Vagina (tissue), 2 donors: ENCODE results near the gene S1PR2. TPM values are rescaled to one million over a fixed set of nuclear protein-coding genes. Genes with fewer than 3 reads are reported as not detected.
"Not testable (repeated sequence)": the region's sequence is repeated elsewhere in the genome, so short reads cannot be mapped to it uniquely, and the experiment has no call there.

Source experiments
- DNase-seq, 2 donors: peaks; one replicate each; pipeline ENCODE4 v3.0.0-alpha.2; 2017; ENCODE audit errors: extremely low spot score in 2 of 2
- H3K27ac ChIP-seq: fragments of 200-600 bp; sonication (generic); one replicate; pipeline ENCODE4 v1.5.1; 2019
- H3K27me3 ChIP-seq: fragments of 200-600 bp; sonication (generic); one replicate; pipeline ENCODE4 v1.5.1; 2019
- H3K36me3 ChIP-seq, 2 donors: fragments of 200-600 bp; sonication (generic); one replicate each; pipeline ENCODE4 v1.5.1; 2017 to 2019
- H3K4me1 ChIP-seq: fragments of 200-600 bp; sonication (generic); one replicate; pipeline ENCODE4 v1.5.1; 2019
- H3K4me3 ChIP-seq, 2 donors: fragments of 200-600 bp; sonication (generic); 1 replicate in 1 of 2; 2 replicates in 1 of 2; pipeline ENCODE4 v1.5.1; 2016 to 2019
- H3K9me3 ChIP-seq: fragments of 200-600 bp; sonication (generic); one replicate; pipeline ENCODE4 v1.5.1; 2019
- CTCF ChIP-seq, 3 experiments: fragments of 450-650 bp in 2 of 3; fragments of 200-600 bp in 1 of 3; sonication (generic) in 1 of 3; IDR thresholded peaks; one replicate each; pipeline ENCODE4 v1.5.1; 2017 to 2019; ENCODE audit warnings: antibody characterized with exemption in 3 of 3, mild to moderate bottlenecking in 2 of 3, moderate library complexity in 2 of 3
- POLR2A ChIP-seq, 2 donors: fragments of 450-650 bp; IDR thresholded peaks; one replicate each; pipeline ENCODE4 v1.6.1; 2017; ENCODE audit warnings: antibody characterized with exemption in 2 of 2, mild to moderate bottlenecking in 2 of 2, moderate library complexity in 2 of 2
- POLR2AphosphoS5 ChIP-seq, 2 donors: sonication (generic); formaldehyde crosslinking; IDR thresholded peaks; one replicate each; pipeline ENCODE4 v1.9.0; 2017; ENCODE audit warnings: antibody characterized with exemption in 2 of 2, mild to moderate bottlenecking in 2 of 2, low read depth in 1 of 2; ENCODE audit not compliant: insufficient read depth in 1 of 2
- intact Hi-C: fragments of 100-400 bp; cut with DNase I; formaldehyde crosslinking; loops from one replicate; pipeline ENCODE4 v1.15.1; 2023
- total RNA-seq: library from RNA; depleted of rRNA; stranded (reverse); fragments of >200 nt; gene quantifications from one replicate; pipeline ENCODE4 v1.2.3, GENCODE V29; 2016

S1PR2 gene
- total RNA-seq, 1 donor from 2014 or later: 28.2 TPM

GRCh38 chr19:10238172-10238783 is 7.1 kb upstream of the S1PR2 start:
- H3K9me3 ChIP-seq: no peaks in the 10 kb centered on the region
- no peak for TF ChIP-seq POLR2A (IDR thresholded peaks at IDR 0.05)
- TF ChIP-seq POLR2AphosphoS5 (IDR thresholded peaks at IDR 0.05; ENCODE audit: insufficient read depth in 1 of 2, low read depth in 1 of 2): peak in 1 of 2 donors; percentile 83
- H3K27ac ChIP-seq: peak overlapping the region; percentile 71
- DNase-seq: no peak
- intact Hi-C loops: no loop called here
- no peak overlapping the region for H3K4me3 ChIP-seq
- no peaks in the 10 kb centered on the region for H3K36me3 ChIP-seq
- H3K27me3 ChIP-seq: no peaks in the 10 kb centered on the region
- peaks cover 21% of the 10 kb centered on the region for H3K4me1 ChIP-seq

- Histone ChIP-seq H3K27ac (peak overlapping the region; percentile 71), H3K4me1 (peaks cover 21% of the 10 kb centered on the region), H3K9me3 (no peaks in the 10 kb centered on the region), H3K4me3 (no peak overlapping the region), H3K27me3 (no peaks in the 10 kb centered on the region), H3K36me3 (no peaks in the 10 kb centered on the region)
- no peak for DNase-seq
- TF ChIP-seq CTCF (IDR thresholded peaks at IDR 0.05): no peak
- TF ChIP-seq POLR2AphosphoS5 (IDR thresholded peaks at IDR 0.05; ENCODE audit: insufficient read depth in 1 of 2, low read depth in 1 of 2): no peak
- no peak for TF ChIP-seq POLR2A (IDR thresholded peaks at IDR 0.05)
- intact Hi-C loops: no loop called here
Measured at GRCh38 chr19:10237702-10238101, 6.6 kb upstream of the S1PR2 start.

GRCh38 chr19:10235409-10235808 is 4.3 kb upstream of the S1PR2 start:
- H3K4me3 ChIP-seq, H3K36me3 ChIP-seq, H3K9me3 ChIP-seq, DNase-seq, H3K27ac ChIP-seq, intact Hi-C loops, H3K27me3 ChIP-seq: not testable (repeated sequence)
- peaks cover 30% of the 10 kb centered on the region for H3K4me1 ChIP-seq

- Histone ChIP-seq H3K27ac (no peak overlapping the region), H3K27me3 (no peaks in the 10 kb centered on the region), H3K4me3 (no peak overlapping the region), H3K36me3 (no peaks in the 10 kb centered on the region), H3K9me3 (no peaks in the 10 kb centered on the region), H3K4me1 (peaks cover 34% of the 10 kb centered on the region)
- intact Hi-C loops: no loop called here
- TF ChIP-seq POLR2A (IDR thresholded peaks at IDR 0.05): no peak
- TF ChIP-seq POLR2AphosphoS5 (IDR thresholded peaks at IDR 0.05; ENCODE audit: insufficient read depth in 1 of 2, low read depth in 1 of 2): no peak
- no peak for TF ChIP-seq CTCF (IDR thresholded peaks at IDR 0.05)
- no peak for DNase-seq
Measured at GRCh38 chr19:10235003-10235402, 3.9 kb upstream of the S1PR2 start.

GRCh38 chr19:10233946-10234345 is 2.8 kb upstream of the S1PR2 start:
- TF ChIP-seq CTCF (IDR thresholded peaks at IDR 0.05) (no peak), POLR2AphosphoS5 (IDR thresholded peaks at IDR 0.05; ENCODE audit: insufficient read depth in 1 of 2, low read depth in 1 of 2) (no peak), POLR2A (IDR thresholded peaks at IDR 0.05) (no peak)
- Histone ChIP-seq H3K4me1 (peaks cover 43% of the 10 kb centered on the region), H3K9me3 (no peaks in the 10 kb centered on the region), H3K27ac (no peak overlapping the region), H3K27me3 (no peaks in the 10 kb centered on the region), H3K36me3 (no peaks in the 10 kb centered on the region), H3K4me3 (no peak overlapping the region)
- no peak for DNase-seq
- intact Hi-C loops: no loop called here

- Histone ChIP-seq H3K4me3 (peak overlapping the region; percentile 76 to 96), H3K27ac (peak overlapping the region; percentile 96), H3K4me1 (peaks cover 49% of the 10 kb centered on the region), H3K36me3 (no peaks in the 10 kb centered on the region), H3K27me3 (no peaks in the 10 kb centered on the region), H3K9me3 (no peaks in the 10 kb centered on the region)
- no peak for DNase-seq
- TF ChIP-seq POLR2AphosphoS5 (IDR thresholded peaks at IDR 0.05; ENCODE audit: insufficient read depth in 1 of 2, low read depth in 1 of 2) (no peak), CTCF (IDR thresholded peaks at IDR 0.05) (no peak), POLR2A (IDR thresholded peaks at IDR 0.05) (no peak)
- intact Hi-C loops: no loop called here
Measured at GRCh38 chr19:10231612-10232228, 589 bp upstream of the S1PR2 start.
